A549 treated with dexamethasone at 1 μM for 4 hours (cell line): ENCODE data around the gene PBX4. TPM values are rescaled to one million over a fixed set of nuclear protein-coding genes. Genes with fewer than 3 reads are reported as not detected.

Experiments used
- total RNA-seq: library from RNA; stranded (reverse); fragments of 200-300 nt; extraction: Qiagen RNA extraction; gene quantifications from 5 replicates; pipeline ENCODE4 v1.2.3, GENCODE V29; 2022

PBX4 gene, protein sequence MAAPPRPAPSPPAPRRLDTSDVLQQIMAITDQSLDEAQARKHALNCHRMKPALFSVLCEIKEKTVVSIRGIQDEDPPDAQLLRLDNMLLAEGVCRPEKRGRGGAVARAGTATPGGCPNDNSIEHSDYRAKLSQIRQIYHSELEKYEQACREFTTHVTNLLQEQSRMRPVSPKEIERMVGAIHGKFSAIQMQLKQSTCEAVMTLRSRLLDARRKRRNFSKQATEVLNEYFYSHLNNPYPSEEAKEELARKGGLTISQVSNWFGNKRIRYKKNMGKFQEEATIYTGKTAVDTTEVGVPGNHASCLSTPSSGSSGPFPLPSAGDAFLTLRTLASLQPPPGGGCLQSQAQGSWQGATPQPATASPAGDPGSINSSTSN
- total RNA-seq: 1.3 to 2.6 TPM (median 2.1 TPM) in 5 replicates

DNA sequence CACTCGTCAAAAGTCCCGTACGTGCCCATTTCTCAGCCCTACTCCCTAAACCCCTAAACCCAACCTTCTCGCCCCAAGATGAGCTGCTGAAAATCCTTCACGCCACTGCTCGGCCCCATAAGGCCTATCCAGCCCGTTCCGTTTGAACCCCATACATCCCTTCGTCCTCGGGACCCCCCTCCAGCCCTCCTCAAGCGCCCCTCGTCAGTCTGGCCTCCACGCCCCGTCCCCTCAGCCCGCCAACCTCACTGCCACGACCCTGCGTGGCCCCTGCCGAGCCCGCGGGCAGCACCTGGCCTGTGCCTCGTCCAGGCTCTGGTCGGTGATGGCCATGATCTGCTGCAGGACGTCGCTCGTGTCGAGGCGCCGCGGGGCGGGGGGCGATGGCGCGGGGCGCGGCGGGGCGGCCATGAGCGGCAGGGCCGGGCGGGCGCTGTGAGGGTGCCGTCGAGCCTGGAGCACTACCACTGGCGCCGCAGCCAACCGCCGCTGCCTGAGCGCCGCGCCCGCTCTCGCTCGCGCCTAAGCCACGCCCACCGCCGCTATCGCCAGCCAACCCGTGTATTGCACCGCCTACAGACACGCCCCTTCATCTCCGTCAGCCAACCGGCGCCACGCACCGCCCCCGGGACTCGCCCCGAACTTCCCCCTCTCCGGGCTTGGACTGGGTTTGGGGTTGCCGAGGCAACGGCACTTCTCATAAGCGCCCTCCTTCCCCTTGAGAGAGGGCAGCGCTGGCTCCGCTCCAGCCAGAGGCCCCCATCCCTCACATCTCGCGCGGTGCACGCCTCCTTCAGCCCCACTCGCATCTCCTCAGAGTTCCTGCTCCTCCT, at the start of gene PBX4:
TSS of gene PBX4 (minus strand) at position 469 of the 833 bp plus-strand sequence. CDS start at position 411, 58 bp downstream.

DNA sequence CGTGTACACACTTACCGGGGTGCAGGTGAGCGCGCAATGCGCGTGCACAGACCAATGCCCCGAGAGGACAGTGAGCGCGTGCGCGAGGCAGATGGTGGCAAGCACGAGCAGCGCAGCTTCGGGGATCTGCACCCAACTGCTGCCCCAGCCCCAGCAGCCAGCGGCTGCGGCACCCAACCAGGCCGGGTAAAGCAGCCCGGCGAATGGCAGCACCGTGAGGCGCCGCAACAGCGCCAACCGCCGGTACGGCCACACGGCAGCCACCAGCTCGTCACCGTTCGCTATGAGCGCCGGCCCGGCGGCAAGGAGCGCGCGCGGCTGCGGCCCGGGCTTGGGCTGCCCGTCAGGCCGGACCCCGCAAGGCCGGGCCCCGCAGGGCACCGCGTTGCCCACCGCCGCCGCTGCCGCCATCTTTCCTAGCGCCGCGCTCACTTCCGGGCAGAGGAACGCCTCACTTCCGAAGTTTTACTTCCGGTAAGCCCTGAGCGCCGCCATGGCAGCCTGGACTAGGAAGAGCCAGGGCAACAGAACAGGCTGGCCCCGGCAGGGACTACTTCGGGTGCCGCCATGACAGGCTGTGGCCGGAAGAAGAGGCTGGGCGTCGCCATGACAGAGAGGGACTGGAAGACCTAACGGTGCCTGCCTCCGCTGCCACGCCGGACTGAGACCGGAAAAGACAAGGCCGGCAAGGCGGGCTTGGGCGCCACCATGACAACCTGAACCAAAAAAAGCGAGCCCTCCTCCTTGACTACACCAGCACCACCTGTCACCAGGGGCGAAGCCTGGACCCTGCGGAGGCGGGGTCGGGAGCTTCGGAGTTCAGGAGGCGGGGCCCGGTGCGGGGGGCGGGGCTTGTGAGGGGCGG, 45.0 kb upstream of the PBX4 start, which contains the start of gene ATP13A1:
TSS of gene ATP13A1 (minus strand) at position 421 of the 865 bp plus-strand sequence. CDS start at position 411, 10 bp downstream.

DNA sequence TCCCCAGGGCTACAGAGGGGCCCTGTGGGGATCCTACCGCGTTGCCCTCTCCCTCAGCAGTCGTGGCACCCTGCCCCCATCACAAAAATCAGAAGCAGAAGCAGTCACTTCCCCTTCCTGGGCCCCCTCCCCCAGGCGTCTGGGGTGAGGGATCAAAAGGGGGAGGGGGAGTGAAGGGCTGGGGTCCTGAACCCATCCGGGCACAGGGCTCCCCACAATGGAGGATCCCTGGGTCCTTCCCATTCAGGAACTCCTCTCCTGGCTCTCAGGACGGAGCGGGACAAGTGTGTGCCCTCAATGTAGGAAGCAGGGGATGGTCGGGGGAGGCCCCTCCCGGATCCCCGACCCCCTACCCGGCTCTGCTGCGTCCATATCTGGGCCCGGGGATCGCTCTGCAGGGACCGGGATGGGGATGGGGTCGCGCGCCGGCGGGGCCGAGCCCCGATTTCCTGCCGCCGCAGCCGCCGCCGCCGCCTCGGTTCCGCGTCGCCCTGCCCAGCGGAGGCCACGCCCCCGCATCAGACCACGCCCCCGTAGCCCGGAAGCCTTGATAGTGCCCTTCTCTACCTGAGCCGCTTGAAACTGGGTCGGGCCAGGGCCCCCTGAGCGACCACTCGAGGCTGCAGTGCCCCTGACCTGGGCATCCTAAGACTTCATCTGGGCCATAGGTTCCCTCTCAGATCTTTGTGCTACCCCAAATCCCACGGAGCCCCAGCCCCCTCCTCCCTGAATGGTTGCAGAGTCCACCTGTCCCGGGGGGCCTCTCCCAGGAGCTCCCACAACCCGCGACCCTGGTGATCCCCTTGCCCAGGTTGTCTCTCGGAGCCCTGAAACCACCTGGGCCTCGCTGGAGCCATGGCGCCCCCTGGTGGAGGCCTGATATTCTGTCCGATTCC, 24.9 kb upstream of the PBX4 start, which contains the start of gene GMIP:
TSS of gene GMIP (minus strand) at position 500 of the 896 bp plus-strand sequence. CDS start at position 372, 128 bp downstream.

DNA sequence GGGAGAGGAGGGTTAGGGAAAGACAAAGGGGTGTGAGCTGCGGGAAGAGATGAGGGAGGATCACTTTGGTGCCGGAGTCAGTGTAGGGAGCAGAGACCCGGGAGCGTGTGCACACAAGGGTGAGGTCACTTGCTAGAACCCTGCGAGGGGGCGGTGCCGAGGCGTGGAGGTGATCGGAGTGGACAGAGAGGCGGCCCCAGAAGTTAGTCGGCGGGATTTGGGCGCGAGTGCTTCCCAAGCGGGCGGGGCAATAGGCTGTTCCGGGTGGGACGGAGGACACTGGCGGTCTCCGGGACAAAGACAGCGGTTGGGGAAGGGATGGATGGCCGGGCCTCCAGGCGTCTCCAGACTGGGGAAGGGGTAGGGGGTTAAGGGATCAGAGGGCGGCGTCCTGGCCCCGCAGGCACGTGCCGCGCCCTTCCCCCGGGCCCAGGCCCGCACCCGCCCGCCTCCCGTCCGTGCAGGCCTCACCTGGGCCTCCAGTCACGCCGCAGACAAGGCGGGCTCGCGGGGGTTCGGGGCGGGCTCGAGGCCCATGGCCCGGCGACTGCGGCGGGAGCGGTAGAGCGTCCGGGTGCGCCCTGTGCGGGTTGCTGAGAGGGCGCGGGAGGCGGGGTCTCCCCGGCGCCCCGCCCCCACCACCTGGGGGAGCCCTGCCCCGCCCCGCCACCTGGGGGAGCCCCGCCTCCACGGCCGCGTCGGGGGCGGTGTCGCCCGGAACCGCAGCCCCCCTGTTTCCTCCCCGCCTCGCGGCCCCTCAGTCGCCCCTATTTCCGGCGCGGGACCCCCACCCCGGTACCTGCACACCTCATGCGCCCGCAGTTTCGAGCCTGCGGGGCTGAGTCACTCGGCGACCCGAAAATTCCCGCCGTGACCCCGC, 9.4 kb upstream of the PBX4 start, which contains the start of gene LPAR2:
TSS of gene LPAR2 (minus strand) at position 600 of the 880 bp plus-strand sequence. CDS start 945 bp downstream, outside the sequence.

DNA sequence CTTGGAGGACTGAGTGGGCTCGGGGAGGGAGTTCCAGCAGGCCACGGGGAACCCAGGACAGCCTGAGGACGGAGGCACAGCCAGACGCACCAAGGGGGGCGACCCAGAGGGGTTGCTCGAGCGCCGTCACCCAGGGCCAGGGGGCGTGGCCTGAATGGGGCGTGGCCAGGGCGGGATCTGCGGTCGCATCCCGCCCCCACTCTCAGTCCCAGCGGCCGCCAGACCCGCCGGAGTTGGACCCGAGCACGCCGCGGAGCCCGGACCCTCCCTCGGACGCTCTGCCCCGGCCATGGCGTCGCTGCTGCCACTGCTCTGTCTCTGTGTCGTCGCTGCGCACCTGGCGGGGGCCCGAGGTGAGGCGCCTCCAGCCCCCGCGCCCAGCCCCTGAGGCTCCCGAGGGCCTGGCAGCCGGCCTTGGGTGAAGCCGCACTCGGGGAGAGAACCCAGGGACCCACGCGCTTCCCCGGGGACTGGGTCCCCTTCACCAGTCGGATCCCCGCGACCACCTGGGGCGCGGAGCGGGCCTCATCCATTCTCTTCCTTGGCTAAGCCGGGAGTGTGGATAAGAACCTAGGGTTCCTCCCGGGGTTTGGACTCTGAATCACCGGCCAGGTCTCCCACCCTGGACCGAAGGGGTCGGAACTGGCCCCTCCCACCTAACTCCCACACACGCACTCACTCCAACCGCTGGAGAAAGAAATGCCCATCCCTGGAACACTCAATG, 80.3 kb downstream of the PBX4 start, which contains the start of gene CILP2:
TSS of gene CILP2 (plus strand) at position 205 of the 724 bp plus-strand sequence. CDS start at position 290, 85 bp downstream.

DNA sequence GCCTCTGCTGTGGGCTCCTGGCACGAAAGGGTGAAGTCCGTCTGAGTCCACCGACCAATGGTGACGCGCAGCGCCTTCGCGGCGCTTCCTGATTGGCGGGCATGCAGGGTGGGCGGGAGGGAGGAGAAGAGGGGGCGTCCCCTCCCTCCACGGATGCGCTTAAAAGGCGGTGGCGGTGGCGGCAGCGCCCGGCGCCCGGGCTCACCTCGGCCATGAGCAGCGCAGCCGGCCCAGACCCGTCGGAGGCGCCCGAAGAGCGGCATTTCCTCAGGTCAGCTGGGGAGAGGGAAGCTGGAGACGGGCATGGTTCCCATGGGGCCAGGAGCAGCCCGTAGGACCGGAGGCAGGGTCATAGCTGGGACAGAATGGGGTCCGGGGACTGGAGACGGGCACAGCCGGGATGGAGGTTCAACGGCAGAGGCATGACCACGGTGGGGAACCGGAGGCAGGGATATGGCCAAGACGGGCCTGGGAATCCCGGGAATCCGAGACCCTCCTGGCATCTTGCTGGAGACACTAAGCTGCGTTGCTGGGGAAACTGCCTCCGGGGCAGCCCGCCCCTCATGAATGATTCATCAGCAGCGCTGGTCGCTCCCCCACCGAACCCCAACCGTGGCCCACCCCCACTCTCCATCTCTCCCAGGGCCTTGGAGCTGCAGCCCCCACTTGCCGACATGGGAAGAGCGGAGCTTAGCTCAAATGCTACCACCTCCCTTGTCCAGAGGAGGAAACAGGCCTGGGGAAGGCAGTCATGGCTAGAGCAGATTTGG, 89.6 kb downstream of the PBX4 start, which contains the start of gene YJEFN3:
TSS of gene YJEFN3 (plus strand) at position 191 of the 770 bp plus-strand sequence. CDS start at position 213, 22 bp downstream.

DNA sequence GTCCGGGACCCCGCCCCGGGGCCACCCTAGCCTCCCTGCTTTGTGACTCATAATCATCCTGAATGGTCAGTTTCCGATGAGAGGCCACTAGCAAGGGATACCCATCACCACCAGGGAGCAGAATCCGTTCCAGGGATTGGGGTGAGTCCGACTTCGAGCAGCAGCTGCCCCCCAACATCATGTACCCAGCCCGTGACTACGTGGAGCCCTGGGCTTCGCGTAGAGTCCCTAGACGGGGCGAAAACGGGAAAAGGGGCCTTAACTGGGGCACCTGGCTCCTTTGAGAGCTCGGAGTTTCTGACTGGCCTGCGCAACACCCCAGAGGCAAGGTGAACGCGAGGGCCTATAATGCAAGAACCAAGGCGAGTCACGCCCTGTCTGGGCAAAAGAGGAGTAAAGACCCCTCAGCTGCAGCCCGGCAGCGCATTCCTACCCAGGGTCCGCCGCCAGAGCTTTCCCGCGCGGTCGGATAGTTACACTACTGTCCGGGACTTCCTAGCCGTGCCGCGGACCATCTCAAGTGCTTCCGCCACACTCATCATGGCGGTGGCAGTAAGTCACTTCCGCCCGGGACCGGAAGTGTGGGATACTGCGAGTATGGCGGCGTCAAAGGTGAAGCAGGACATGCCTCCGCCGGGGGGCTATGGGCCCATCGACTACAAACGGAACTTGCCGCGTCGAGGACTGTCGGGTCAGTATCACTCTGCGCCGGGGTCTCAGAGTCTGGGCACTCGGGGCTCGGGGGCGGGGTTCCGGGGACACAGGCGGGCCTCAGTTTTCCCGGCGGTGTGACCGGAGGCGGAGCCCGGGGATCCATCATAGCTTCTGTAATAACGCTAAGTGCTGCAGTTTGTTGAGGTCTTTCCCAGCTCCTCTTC, 102.6 kb downstream of the PBX4 start, which contains the start of gene NDUFA13:
TSS of gene NDUFA13 (plus strand) at position 584 of the 878 bp plus-strand sequence. CDS start at position 598, 14 bp downstream.

DNA sequence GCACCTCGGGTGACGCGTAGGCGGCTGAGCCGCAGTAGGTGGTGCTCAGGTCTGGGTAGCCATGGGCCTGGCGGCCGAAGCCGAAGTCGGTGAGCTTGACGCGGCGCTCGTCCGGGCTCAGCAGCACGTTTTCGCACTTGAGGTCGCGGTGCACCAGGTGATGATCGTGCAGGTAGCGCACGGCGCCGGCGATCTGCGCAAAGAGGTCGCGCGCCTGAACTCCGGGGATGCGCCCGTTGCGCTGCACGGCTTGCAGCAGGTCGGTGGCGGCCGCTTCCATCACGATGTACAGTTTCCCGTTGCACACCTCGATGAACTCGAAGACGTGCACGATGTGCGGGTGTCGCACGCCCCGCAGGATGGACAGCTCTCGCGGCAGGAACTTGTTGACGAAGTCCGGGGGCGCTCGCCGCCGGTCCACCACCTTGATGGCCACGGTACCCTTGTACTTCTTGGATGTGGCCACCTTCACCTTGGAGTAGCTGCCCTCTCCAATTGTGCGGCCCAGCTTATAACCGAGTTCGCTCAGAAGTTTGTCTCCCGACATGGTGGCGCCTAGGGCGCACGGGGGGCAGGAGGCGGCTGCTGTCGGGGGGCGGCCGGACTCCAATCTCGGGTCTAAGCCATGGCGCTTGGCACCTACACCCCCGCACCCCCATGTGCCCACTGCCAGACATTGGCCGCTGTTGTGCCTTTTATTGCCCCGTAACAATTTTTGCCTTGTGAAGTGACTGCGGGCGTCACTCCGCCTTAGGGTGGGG, 103.4 kb downstream of the PBX4 start, which contains the start of gene TSSK6:
TSS of gene TSSK6 (minus strand) at position 668 of the 761 bp plus-strand sequence. CDS start at position 547, 121 bp downstream.

Other genes with a start within 250 kb of the PBX4 start
- 32.0 to 60.9 TPM (median 58.7 TPM) in 5 replicates for gene GATAD2A, start 213.0 kb downstream of the PBX4 start, total RNA-seq
- 1.0 to 2.1 TPM (median 1.6 TPM) in 5 replicates for gene TSSK6, start 103.1 kb downstream of the PBX4 start, total RNA-seq
- gene NDUFA13, start 102.5 kb downstream of the PBX4 start, total RNA-seq: 131 to 208 TPM (median 148 TPM) in 5 replicates
- gene YJEFN3, start 89.8 kb downstream of the PBX4 start, total RNA-seq: 0.94 to 4.2 TPM (median 3.4 TPM) in 5 replicates
- 0.11 to 0.31 TPM (median 0.18 TPM) in 5 replicates for gene CILP2, start 80.4 kb downstream of the PBX4 start, total RNA-seq
- 3.4 to 5.9 TPM (median 5.7 TPM) in 5 replicates for gene LPAR2, start 9.5 kb upstream of the PBX4 start, total RNA-seq
- 4.6 to 6.2 TPM (median 5.2 TPM) in 5 replicates for gene GMIP, start 25.0 kb upstream of the PBX4 start, total RNA-seq
- gene ATP13A1, start 45.0 kb upstream of the PBX4 start, total RNA-seq: 19.2 to 37.1 TPM (median 36.1 TPM) in 5 replicates
- gene ZNF101, start 50.2 kb upstream of the PBX4 start, total RNA-seq: 4.6 to 5.6 TPM (median 5.1 TPM) in 5 replicates
- 2.0 to 2.5 TPM (median 2.1 TPM) in 5 replicates for gene ZNF14, start 114.4 kb upstream of the PBX4 start, total RNA-seq
- 0.12 to 0.27 TPM (median 0.21 TPM) in 5 replicates for gene ZNF506, start 203.1 kb upstream of the PBX4 start, total RNA-seq
- not detected in 5 replicates for gene ZNF253, start 247.2 kb upstream of the PBX4 start, total RNA-seq